8988T (cell line): ENCODE results near the gene CBLB.

Source experiments
- DNase-seq: peaks from one replicate; pipeline ENCODE4 v3.0.0; 2011

Gene CBLB

DNA sequence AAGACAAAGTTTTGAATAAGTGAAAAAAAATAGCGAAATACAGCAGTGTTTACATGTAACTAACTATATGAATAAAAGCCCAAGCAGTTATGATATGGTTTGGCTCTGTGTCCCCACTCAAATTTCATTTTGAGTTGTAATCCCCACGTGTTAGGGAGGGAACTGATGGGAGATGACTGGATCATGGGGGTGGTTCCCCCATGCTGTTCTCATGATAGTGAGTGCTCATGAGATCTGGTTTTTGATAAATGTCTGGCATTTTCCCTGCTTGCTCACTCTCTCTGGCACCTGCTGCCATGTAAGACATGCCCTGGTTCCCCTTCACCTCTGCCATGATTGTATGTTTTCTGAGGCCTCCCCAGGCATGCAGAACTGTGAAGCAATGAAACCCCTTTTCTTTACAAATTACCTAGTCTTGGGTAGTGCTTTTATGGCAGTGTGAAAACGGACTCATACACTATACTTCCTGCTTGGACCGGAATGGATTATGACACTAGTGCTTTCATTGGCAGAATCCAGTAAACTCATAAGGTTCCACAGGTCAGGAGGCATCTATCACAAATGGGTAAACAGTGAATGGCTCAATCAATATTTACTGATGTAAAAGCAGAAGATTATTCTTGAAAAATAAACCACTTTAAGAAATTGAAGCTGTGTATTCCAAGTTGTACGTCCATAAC is 192.1 kb downstream of the CBLB start:
- DNase-seq: no peak

GRCh38 chr3:105674437-105675065 is 194.3 kb downstream of the CBLB start:
- no peak for DNase-seq

DNA sequence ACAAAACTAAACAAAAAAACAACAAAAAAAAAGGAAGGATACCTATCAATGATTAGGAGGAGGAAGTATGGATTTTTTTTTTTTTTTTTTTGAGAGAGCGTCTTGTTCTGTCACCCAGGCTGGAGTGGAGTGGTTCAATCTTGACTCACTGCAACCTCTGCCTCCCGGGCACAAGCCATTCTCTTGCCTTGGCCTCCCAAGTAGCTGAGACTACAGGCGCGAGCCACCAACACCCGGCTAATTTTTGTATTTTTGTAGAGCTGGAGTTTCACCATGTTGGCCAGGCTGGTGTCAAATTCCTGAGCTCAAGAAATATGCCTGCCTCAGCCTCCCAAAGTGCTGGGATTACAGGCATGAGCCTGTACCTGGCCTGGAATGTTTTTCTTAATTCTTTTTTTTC is 195.8 kb downstream of the CBLB start:
- no peak for DNase-seq

- no peak for DNase-seq
Measured at GRCh38 chr3:105662306-105662705, 206.5 kb downstream of the CBLB start.

- DNase-seq: no peak
Measured at GRCh38 chr3:105661461-105661860, 207.4 kb downstream of the CBLB start.

DNA sequence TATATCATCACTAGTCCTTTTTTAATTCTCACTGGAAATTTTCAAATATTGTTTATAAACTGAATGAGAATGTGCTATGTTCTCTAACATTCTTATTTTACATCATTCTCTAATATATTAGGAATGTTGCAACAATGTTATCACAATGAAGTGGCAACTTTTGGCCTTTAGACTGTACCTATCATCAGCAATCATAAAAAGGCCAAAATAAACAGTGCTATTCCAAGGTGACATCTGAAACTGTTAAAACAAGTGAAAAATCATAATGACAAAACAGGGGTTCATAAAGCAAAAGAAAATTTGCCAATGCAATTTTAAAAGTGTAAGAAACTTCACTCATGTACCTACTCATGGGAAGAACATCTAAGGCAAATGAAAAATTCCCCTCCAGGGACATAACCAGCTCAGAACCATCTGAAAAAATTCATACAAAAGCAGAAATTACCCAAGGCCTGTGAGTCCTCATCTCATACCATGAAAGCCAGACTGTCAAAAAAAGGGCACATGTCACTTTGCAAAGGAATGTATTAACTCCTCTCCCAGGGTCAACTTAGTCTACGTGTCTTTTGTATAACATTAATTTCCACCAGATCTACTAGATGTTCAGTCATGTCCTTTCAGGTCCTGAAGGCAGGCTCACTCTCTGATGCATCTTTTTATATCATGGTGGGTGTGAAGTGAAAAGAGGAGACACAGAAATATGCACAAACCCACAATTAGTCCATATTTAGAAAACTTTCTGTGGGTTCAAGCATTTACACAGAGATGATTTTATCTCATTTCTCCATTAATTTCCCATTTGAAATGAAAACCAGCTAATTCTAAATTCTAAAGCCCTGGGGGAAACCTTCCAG is 211.9 kb downstream of the CBLB start:
- no peak for DNase-seq

DNA sequence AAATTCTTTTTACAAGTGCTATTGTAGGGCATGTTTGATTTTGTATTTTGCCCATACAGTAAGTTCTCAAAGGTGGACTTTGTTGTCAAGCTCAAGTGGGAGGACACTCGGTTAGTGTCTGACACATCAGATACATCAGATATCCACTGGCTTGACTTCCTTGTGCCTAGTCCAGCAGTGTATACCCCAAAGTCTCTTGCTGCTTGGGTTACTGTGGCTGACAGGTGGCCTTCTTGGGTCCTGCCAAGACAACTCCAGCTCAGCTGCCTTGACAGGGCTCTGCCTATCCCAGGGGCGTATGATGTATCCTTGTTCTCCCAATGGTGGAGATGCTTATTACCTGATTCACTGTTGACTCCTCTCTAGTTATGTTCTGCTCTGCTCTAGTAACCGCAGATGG is 214.9 kb downstream of the CBLB start:
- no peak for DNase-seq

GRCh38 chr3:105653166-105653565 is 215.6 kb downstream of the CBLB start:
- no peak for DNase-seq

DNA sequence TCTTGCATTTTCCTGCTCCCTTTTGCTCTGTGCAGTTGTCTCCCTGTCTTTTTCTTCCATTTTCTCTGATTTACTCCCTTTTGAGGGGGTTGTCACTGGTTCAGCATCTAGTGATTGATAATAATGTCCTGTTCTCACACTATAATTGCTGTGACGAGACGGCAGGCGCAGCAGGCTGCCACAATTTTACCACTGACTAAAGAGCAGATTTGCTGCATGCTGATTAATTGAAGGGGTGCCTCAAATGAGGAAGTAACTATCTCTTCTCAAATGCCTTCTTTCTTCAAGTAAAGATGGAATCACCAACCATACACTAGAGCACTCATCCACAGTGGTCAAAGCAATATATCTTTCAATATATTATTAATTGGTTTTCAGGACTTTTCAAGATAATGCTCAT is 219.3 kb downstream of the CBLB start:
- DNase-seq: no peak

- DNase-seq: no peak
Measured at GRCh38 chr3:105647047-105647446, 221.8 kb downstream of the CBLB start.

DNA sequence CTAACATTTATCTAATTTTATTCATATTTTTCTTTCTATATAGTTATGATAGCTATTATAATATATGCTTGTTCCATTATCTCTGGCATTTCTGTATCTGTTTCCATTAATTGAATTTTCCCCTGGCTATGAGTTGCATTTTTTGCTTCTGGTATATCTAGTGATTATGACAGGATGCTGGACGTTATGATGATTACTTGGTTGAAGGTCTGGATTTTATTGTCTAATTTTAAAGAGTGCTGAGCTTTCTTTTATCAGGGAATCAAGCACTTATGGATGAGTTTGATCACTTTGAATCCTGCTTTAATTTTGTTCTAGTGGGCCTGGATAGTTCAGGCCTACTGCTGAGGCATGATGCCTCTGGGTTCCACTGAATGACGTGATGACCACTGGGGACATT is 229.7 kb downstream of the CBLB start:
- DNase-seq: no peak

DNA sequence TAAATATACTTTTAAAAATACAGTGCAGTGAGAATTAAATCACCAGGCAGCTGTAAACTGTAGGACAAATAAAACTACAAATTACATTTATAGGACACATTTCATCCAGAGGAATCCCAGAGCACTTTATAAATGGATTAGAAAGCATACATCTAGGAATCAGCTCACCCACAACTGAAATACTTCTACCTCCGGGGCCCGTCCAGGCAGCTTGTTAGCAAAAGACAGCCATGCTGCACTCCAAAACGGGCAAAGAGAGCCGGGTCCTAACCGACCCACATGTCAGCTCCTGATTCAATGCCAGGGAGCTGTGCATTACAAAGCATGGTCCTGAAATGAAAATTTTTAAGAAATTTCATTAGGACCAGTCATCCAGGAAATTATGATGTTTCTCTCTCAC is 234.1 kb downstream of the CBLB start:
- DNase-seq: no peak

DNA sequence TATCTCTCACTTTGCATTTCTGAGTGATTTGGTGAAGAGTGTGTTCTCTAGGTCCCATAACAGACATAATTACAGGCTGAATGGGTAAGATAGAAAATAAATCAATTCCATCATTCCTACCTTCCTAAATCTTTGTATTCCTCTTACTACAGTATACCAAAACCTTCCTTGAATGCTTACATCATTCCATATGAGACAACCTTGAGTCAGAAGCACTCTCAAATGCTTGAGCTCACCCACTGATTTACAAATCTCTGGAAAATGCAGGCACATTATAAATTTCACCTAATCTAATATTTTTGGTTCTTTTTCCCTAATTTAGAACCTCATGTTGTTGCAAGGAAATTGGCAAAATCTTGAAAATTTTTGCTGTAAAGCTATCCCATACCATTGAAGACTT is 239.1 kb downstream of the CBLB start:
- no peak for DNase-seq

DNA sequence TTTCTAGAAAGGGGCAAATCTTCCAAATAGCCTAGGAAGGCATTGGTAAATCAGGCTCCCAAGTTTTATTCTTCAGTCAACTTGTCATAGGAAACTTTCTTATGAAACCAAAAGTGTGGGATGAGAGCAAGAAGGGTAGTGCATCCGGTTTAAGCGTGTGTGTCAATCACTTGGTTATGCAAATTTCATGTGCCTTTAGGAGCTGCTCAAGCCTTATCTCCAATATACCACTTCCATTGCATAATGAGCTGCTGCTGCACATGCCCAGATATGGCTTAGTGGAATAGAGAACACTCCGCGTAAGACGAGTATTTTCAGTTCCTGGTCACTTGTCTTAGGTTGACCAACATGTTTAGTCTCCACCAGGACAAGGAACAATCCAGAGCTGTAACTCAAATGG is 242.1 kb downstream of the CBLB start:
- no peak for DNase-seq

GRCh38 chr3:105622169-105622568 is 246.6 kb downstream of the CBLB start:
- DNase-seq: no peak

- no peak for DNase-seq
Measured at GRCh38 chr3:105620236-105620635, 248.6 kb downstream of the CBLB start.

DNA sequence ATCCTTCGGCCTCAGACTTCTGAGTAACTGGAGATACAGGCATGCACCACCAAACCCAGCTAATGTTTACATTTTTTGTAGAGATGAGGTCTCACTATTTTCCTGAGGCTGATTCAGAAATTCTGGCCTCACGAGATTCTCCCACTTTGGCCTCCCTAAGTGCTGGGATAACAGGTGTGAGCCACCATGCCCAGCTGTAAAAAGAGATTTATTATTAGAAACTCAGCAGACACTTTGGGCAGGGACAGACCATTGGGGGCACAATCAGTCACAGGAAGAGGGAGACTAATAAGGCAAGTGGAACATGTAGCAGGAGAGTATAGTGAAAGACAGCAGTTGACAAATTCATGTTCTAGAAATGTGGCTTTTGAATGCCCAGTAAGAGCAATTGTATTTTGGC is 249.2 kb downstream of the CBLB start:
- no peak for DNase-seq

DNA sequence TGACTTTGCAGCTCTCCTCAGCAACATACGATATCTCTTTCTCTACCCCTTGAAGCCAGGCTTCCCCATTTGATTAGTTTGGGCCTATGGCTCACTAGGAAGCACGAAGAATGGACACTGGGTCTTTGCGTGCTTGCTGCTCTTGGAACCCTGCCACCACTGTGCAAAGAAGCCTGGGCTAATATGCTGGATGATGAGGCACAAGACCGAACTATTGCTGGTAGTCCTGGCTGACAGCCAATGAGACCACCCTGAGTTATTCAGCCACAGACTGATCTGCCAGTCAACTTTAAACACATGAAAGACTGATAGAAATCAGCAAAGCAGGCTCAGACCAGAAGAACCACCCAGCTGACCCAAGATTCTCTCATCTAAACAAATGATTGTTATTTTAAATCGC is 250.3 kb downstream of the CBLB start:
- no peak for DNase-seq

- DNase-seq: no peak
Measured at GRCh38 chr3:105616374-105617121, 252.3 kb downstream of the CBLB start.

DNA sequence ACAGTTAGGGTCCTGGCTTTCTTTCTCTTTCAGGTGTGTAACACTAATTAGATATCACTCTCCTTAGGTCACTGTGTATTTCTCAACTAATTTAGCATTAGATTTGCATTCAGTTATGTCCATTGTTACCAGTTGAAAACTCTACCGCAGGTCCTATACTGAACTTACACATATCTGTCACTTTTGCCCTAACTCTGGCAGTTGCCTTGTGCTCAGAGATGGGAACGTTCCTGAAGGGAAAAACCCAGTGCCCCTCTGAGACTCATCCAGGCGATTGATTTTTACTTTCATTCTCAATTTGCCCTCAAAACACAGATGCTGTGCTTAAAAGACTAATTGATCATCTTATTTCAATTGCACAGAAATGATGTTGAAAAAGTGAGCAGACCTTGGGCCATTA is 253.0 kb downstream of the CBLB start:
- no peak for DNase-seq

- DNase-seq: no peak
Measured at GRCh38 chr3:105614288-105615030, 254.4 kb downstream of the CBLB start.

DNA sequence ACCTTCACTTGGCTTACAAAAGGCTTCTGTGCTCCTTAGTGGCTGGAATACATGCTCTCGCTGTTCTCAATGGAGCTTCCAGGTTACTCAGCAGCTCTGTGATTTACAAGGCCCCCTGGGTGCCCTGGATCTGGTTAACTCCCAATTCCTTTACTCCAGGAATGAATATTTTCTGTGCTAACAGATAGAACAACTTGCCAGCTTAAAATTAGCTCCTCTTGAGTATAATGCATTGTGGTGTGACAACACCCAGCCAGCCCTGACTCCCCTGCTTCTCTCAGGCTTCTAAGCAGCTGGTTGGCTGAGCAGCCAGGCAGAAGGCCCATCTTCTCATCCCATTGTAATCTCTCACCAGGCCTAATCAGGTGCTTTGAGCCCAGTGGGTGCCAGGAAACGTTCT is 255.7 kb downstream of the CBLB start:
- no peak for DNase-seq
